Measurements from ENCODE around the gene SELENOS. TPM values are rescaled to one million over a fixed set of nuclear protein-coding genes. Genes with fewer than 3 reads are reported as not detected.

SELENOS gene
- total and polyA plus RNA-seq, 2 experiments from 2014 or later: 127 to 158 TPM

GRCh38 chr15:101322854-101323477 is 45.7 kb upstream of the SELENOS start:
- Histone ChIP-seq H3K4me3 (no peak overlapping the region), H3K27me3 (no peaks in the 10 kb centered on the region), H3K36me3 (replicated peaks; ENCODE audit: insufficient read depth, low read depth) (no peaks in the 10 kb centered on the region), H3K4me1 (ENCODE audit: insufficient read depth) (no peaks in the 10 kb centered on the region), H4K20me1 (ENCODE audit: insufficient read depth, poor library complexity, severe bottlenecking) (no peaks in the 10 kb centered on the region), H3K9me3 (ENCODE audit: low read depth) (no peaks in the 10 kb centered on the region), H3K27ac (no peak overlapping the region), H2AFZ (no peak overlapping the region), H3K4me2 (no peak overlapping the region), H3K9me2 (replicated peaks; ENCODE audit: insufficient read depth) (no peaks in the 10 kb centered on the region), H3K79me2 (no peaks in the 10 kb centered on the region)
- 88% methylated on average over 17 of the region's 17 CpGs for WGBS (ENCODE audit: low lambda C conversion rate, missing lambda C conversion rate)
- TF ChIP-seq EZH2phosphoT487 (IDR thresholded peaks at IDR 0.05; ENCODE audit: low read depth, severe bottlenecking, unreplicated experiment): no peak
- TF ChIP-seq EZH2 (IDR thresholded peaks at IDR 0.05; ENCODE audit: borderline replicate concordance): no peak
- TF ChIP-seq CTCF (IDR thresholded peaks at IDR 0.05; ENCODE audit: poor library complexity): no peak
- DNase-seq (ENCODE audit: low spot score): no peak

GRCh38 chr15:101322016-101322695 is 44.9 kb upstream of the SELENOS start:
- no peaks in the 10 kb centered on the region for H4K20me1 ChIP-seq (ENCODE audit: insufficient read depth, poor library complexity, severe bottlenecking)
- H3K27me3 ChIP-seq: no peaks in the 10 kb centered on the region
- no peaks in the 10 kb centered on the region for H3K79me2 ChIP-seq
- H3K27ac ChIP-seq: no peak overlapping the region
- no peaks in the 10 kb centered on the region for H3K4me1 ChIP-seq (ENCODE audit: insufficient read depth)
- no peak overlapping the region for H2AFZ ChIP-seq
- TF ChIP-seq EZH2phosphoT487 (IDR thresholded peaks at IDR 0.05; ENCODE audit: low read depth, severe bottlenecking, unreplicated experiment) (no peak), CTCF (IDR thresholded peaks at IDR 0.05; ENCODE audit: poor library complexity) (no peak), EZH2 (IDR thresholded peaks at IDR 0.05; ENCODE audit: borderline replicate concordance) (no peak)
- no peak overlapping the region for H3K4me2 ChIP-seq
- no peaks in the 10 kb centered on the region for H3K9me3 ChIP-seq (ENCODE audit: low read depth)
- no peak for DNase-seq (ENCODE audit: low spot score)
- no peaks in the 10 kb centered on the region for H3K36me3 ChIP-seq (replicated peaks; ENCODE audit: insufficient read depth, low read depth)
- WGBS (ENCODE audit: low lambda C conversion rate, missing lambda C conversion rate): 91% methylated on average over 21 of the region's 21 CpGs
- no peak overlapping the region for H3K4me3 ChIP-seq
- H3K9me2 ChIP-seq (replicated peaks; ENCODE audit: insufficient read depth): no peaks in the 10 kb centered on the region

GRCh38 chr15:101320501-101321052 is 43.3 kb upstream of the SELENOS start:
- H3K79me2 ChIP-seq: no peaks in the 10 kb centered on the region
- WGBS (ENCODE audit: low lambda C conversion rate, missing lambda C conversion rate): 63% methylated on average over 21 of the region's 21 CpGs
- H3K9me2 ChIP-seq (replicated peaks; ENCODE audit: insufficient read depth): no peaks in the 10 kb centered on the region
- no peaks in the 10 kb centered on the region for H3K9me3 ChIP-seq (ENCODE audit: low read depth)
- DNase-seq (ENCODE audit: low spot score): peak; percentile 61
- H4K20me1 ChIP-seq (ENCODE audit: insufficient read depth, poor library complexity, severe bottlenecking): no peaks in the 10 kb centered on the region
- no peak overlapping the region for H2AFZ ChIP-seq
- no peak overlapping the region for H3K4me2 ChIP-seq
- no peak overlapping the region for H3K4me3 ChIP-seq
- H3K27me3 ChIP-seq: no peaks in the 10 kb centered on the region
- H3K27ac ChIP-seq: no peak overlapping the region
- H3K4me1 ChIP-seq (ENCODE audit: insufficient read depth): no peaks in the 10 kb centered on the region
- TF ChIP-seq EZH2 (IDR thresholded peaks at IDR 0.05; ENCODE audit: borderline replicate concordance) (no peak), CTCF (IDR thresholded peaks at IDR 0.05; ENCODE audit: poor library complexity) (peak; percentile 24)
- no peaks in the 10 kb centered on the region for H3K36me3 ChIP-seq (replicated peaks; ENCODE audit: insufficient read depth, low read depth)

Measured in hepatocyte (in vitro differentiated cells).